GM19395 (cell line): ENCODE data around the gene AP3B2.
"Not testable (repeated sequence)": the region's sequence is repeated elsewhere in the genome, so short reads cannot be mapped to it uniquely, and the experiment has no call there.

Source experiments
- ATAC-seq: cut with Tn5 transposase; IDR thresholded peaks from one replicate; pipeline ENCODE4 v1.9.1; 2021; ENCODE audit warnings: mild to moderate bottlenecking, moderate library complexity; ENCODE audit not compliant: unreplicated experiment

Gene AP3B2

DNA sequence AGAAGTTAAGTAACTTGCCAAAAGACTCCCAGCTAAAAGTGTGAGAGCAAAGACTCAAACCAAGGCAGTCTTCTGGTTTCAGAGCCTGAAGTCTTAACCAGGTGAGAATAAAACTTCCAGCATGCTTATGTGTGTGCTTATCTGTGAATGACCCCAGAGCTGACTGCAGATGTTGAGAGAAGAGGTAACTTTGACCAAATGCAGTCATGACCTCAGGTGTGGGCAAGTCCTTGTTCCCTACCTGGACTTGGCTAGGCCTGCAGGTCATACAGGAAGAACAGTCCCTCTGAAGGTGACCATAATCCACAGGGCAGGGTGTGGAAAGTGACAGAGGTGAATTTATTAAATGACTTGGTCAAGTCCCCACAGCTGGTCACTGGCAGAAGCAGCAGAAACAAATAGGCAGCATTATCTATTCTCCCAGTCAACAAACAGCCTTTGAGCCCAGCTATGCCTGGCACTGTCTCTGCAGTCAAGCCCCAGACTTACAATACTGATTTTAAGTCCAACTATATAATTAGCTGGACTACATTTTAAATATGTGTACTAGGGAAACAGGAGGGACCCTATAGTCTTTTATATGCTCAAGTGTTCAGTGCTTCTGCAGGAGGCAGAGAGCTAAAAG, 59.5 kb downstream of the AP3B2 start:
- no peak for ATAC-seq

DNA sequence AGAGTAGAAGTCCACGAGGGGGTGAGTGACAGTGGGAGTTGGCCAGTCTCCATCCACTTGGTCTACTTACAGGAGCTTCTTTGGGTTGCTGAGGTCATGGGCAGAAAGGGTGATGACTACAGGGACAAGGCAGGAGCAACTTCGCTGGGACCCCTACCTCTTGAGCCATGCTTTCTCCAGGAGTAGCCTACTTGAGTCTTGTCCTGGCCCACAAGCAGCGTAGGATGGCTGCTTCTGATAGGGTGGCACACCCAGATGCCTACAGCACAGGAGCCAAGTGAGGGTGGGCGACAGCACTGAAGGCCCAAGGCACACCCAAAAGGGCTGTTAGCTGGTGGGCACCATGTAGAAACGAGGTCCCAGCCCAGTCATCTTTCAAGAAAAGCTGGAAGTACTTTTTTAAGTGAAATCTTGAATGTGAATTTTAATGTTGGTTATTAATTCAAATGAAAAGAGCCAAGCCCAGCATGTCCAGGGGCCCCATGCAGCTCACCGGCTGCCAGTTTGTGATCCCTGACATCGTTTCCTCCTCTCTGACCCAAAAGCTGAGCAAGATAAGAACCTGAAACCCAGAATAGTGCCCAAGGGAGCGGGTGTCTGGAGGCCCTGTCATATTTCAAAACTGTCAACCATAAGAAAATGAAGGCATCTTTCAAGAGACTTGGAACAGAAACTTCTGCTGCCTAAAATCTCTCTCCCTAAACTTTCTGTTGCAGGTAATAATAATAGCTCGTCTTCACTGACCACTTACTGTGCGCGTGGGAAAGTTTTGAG, 60.3 kb downstream of the AP3B2 start:
- ATAC-seq: no peak

DNA sequence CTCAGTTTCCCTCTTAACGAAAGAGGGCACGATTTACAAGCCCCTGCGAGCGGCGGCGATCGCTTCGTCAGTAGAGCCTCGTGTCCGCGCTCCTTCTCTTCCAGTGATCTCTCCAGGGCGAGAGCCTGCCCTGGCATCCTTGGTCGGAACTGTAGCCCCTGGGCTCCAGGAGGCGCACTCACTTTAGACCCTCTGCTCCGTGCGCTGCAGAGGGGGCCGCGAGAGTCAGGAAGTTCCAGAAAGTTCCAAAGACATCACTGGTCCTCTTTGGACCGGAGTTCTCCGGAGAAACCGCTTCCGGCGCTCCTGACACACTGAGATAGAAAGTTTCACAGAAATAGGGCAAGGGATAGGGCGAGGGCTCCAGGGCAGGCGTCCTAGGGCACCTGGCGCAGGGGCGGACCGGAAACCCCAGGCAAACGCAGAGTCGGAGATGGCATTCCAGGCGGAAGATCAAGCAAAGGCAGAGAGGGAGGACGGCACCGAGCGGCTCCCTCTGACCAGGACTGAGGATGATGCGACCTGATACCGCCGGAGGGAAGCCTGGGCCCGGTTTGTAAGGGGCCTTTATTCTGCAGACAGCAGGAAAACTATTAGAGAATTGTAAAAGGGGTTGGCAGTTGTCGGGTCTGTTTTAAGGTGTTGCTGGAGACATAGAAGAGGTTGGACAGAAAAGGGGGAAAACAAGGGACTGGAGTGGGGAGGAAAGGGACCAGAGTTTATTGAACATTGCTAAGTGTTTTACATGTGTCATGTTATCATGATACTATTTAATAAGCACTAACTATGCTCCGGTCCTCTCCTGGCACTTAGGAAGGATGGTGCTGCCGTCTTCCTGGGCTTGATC, 61.2 kb downstream of the AP3B2 start:
- no peak for ATAC-seq

DNA sequence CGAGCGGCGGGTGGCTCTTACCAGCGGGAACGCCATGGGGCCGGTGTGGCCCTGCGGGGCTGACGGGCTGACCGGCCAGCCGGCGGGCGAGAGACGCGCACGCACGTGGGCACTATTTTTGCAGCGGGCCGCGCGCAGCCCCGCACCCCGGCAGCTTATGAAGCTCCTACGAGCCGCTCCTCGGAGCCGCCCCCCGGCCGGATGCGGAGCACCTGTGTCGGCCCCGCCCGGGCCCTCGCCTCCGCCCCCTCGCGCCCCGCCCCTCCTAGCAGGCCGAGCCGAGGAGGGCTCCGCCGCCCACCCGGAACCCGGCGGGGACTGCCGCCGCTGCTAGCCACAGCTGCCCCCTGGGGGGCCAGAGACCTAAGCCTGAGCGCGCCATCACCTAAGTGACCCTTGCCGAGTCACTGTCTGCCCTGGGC, 61.8 kb downstream of the AP3B2 start:
- no peak for ATAC-seq

DNA sequence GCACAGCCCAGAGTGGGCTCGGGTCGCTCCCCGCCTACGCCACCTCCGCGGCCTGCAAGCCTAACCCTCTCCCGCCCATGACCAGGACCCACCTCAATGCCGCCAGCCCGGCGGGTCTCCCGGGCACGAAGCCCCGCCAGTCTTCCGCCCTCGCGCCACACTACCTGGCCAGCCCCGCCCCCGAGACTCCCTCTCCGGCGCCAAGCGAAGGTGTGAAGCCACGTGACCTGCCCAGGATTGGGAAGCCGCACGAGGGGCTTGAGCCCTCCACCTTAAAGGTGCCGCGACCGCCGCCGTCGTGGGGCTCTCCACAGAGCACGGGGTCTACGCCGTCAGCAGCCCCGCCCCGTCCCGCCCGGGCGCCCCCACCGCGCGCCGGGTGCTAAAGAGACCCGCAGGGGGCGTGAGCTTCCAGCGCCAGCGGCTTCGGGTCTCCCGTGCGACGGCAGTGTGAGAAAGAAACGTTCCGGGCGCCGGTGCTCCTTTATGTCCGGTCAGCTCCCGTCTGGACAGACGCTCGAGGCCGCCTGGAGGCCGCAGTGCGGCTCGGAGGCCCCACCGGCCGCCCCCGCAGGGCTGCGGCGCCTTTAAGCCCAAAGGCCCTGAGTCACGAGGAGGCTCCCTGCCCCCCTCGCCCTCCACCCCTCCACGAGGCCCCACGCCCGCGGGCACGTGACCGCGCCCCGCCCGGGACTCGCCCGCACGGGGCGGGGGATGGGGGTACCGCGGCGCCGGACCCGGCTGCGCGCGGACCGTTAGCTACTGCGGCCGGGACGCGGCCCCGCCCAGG, 62.4 kb downstream of the AP3B2 start, which contains the start of gene CPEB1:
CPEB1 (minus strand) TSS at position 319 of the 790 bp plus-strand sequence. CDS start 18,904 bp downstream, outside the sequence.
- ATAC-seq: no peak

DNA sequence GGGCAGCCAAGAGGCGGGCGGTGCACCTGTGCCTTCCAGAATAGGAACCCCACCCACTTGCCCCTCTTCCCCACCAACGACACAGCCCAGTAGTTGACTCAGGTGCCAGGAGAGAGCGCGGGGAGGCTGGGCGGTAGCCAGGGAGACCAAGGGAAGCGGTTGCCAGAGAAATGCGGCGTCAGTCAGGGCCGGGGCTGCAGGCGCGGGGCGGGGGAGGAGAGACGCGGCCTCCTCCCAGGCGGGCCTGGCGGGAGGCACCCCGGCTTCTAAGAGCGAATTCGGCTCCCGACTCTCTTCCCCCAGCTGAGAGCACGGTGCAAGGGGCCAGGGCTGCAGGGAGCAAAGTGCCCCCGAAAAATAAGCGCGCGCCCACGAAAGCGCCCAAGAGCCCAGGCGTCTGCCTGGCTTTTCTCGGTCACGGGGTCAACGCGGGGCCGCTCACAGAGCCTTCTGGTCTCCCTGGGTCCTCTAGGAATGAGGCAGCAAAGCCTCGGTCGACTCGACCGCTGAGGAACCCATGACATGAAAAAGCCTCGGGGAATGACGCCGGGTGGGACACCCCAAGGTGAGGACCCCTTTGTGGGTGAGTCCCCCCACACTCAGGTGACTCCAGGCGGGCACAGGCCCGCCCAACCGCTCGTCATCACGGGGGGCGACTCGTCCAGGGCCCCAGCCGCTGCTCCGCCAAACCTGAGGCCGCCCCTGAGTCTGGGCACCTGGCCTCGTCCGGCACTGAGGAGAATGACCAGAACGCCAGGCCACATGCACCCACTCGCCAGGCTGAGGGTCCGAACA, 63.2 kb downstream of the AP3B2 start:
- ATAC-seq: no peak

DNA sequence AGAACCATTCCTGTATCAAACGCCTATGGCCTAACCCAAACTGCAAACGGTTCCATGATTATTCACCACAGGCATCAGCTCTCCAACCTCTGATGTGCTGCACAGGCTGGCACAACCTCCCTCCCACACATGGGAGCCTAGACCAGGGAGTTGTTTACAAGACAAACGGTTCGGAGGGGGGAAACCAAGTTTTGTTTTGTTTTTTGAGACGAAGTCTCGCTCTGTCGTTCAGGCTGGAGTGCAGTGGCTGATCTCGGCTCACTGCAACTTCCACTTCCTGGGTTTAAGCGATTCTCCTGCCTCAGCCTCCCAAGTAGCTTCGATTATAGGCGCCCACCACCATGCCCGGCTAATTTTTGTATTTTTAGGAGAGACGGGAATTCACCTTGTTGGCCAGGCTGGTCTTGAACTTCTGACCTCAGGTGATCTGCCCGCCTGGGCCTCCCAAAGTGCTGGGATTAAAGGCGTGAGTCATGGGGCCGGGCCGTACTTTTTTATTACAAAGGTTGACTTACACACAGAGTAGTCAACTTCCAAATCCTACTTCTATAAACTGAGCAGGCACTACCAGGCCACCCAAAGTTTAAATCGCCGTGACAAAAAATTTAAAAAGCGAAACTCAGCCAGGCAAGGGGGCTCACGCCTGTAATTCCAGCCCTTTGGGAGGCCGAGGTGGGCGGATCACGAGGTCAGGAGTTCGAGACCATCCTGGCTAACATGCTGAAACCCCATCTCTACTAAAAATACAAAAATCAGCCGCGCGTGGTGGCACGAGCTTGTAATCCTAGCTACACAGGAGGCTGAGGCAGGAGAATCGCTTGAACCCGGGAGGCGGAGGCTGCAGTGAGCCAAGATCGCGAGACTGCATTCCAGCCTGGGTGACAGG, 64.5 kb downstream of the AP3B2 start:
- ATAC-seq: not testable (repeated sequence)

DNA sequence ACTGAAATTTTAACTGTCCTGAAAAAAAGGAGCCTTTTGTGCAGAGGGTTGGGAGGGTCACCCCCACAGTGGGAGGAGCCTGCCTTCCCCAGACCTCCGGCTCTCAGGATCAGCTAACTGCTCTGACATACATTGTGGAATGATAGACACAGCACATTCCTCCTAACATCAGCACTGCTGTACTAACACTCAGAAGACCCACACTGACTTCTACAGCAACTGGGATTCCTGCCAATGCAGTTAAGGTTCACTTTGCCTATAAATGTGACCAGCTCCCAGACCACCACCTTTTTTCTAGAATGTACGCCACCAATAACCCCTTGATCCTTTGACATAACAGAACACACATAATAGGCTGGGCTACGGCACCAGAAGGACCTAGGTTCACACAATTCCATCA, 65.7 kb downstream of the AP3B2 start:
- no peak for ATAC-seq

DNA sequence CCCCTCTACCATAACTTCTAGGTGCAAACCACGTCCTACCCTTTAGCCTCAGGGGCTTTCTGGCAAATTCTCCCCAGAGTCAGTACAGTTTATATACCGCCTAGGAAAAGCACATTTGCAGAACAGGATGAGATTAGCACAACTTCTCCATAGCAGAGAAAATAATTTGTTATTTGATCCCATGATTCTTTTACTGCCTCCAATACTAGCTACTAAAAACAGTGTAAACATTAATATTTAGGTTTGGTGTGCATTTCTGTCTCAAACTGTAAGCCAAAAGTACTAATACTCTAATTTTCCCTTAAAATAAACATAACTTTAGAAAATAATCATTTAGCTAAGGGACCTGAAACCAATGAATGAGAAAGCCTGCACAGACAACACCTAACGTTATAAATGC, 67.0 kb downstream of the AP3B2 start:
- no peak for ATAC-seq

DNA sequence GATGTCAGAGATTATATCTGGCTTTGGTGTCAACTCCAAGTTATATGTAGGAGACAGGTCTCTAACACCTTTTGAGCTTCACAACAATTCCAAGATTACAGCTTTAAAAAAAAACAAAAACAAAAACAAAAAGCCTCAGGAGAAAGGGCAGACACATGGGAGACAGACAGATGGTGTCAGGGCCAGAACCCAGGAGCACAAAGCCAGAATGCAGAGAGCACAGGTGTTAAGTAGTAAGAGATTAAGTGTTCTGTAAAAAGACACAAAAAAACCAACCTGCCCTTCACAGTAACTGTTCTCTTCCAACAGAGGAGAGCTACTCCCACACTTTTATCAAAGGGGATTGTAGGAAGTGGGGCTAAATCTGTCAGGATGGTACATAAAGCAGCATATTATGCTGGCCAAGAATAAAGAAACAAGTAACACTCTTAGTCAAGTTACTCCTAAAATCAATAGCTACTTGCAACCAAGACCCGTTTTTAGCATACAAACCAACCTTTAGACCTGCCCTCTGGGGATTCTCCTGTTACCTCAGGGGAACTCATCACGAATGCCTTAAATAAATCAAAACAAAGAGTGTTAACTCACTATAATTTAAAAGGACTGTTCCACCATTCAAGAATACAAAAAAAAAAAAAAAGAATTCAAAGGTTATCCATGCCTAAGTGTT, 68.4 kb downstream of the AP3B2 start:
- no peak for ATAC-seq

DNA sequence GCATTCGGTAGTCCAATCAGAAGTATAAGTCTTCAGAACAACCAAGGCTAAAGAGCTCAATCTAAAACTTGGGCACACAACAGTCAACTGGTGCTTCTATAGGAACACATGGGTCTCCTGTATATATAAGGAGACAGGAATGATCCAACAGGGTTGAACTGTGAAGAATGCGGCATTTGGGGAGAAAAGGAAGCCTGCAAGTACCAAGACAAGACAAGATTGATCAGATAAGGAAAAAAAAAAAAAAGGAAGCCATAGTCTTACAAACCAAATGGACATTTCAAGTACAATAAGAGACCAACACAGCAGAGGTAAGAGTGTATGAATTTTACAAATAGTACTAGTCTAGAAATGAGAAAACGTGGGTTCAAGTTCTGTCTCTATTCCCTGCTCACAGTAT, 69.0 kb downstream of the AP3B2 start:
- ATAC-seq: no peak

DNA sequence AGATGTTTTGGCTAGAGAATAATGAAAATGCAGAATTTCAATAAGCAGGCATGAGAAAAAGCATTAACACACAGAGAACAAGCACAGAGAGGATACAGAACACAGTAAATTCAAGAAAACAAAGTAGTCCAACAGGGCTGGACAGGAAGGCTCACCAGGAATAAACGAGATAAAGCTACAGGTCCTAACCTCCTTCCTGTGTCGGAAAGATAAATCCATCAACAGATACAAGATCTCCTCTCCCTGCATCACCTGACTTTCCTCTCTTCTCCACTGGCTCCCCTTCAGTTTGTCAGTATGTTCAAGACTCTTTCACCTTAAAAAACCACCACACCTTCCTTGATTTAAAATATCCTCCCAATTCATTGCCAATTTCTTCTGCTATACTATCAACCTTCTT, 73.9 kb downstream of the AP3B2 start:
- ATAC-seq: no peak

DNA sequence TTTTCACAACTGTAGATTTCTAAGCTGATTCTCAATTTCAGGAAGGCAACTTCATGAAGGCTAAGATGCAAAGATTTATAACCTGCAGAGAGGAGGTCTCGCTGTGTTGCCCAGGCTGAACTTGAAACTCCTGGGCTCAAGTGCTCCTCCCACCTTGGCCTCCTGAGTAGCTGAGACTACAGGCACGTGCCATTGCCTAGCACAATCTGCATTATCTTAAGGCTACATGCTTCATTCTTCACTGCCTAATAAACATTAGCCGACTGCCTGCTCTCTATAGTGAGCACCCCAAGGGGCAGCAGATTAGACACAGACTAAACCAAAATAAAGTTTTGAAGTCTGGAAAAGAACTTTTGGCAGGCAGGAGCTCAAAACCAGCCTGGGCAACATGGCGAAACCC, 79.6 kb downstream of the AP3B2 start:
- ATAC-seq: no peak

DNA sequence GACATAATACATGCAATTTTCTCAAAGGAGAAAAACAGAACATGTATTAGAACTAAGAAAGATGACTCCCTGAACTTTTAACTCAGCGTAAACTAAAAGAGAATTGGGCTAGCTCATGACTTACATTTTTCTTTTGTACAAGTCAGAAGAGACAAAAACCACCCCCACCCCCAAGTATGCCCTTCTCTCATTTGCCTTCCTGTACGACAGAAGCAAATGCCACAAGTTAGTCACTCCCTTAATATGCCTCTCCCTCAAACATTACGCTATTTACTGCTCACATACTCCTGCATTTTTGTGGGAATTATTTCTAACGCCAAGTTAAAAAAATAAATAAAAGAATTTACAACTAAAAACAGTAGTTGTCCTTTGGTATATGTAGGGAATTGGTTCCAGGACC, 84.5 kb downstream of the AP3B2 start:
- no peak for ATAC-seq

DNA sequence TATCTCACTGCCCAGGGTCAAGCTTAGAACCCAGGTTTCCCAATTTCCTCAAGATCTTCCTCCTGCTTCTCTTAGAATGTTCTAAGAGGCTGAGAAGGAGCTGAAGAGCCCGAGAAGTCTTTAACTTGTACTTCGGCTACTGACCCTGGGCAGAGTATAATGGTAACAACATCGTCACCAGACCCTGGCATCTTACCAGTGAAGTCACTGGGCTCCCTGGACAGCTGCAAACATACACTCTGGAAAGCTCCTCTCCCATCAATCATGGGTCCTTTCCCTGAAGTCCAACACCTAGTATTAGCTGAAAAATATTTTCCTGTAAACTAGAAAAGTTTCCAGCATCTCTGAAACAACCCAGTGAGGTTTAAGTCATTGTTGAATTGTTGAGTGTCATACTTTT, 85.2 kb downstream of the AP3B2 start:
- no peak for ATAC-seq

DNA sequence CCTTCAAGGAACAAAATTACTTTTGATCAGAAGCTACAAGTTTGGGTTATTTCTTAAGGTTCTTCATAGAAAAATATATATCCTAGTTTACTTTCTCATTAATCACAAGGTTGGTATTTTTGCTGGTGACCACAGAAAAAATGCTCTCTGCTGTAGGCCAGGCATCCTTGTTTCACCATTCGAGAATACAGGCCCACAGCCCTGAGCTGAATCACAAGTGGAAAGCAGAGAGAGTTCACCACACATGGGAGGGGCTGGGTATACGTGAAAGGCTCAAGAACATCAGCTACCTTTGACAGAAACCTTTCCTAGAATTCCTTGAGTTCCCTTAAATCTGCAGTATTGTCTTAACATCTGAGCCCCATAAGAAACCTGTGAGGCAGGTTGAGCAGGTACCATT, 85.7 kb downstream of the AP3B2 start:
- ATAC-seq: no peak

DNA sequence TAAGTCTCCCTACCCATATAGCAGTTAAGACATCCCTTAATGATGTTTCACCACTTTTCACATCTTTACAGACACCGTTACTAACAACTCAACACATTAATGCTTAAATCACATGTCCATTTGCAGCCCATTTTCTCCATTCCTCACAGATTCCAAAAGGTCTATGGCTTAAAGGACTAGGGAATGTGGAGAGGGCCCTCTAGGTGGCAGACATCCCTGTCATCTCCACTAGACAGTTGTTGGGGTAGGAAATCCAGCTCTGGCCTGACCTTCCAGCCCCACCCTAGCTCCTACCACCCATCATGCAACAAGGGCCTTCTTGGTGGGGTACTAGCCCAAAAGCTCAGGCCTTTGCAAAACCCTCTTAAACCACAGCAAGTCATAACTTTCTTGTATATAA, 87.7 kb downstream of the AP3B2 start:
- no peak for ATAC-seq

DNA sequence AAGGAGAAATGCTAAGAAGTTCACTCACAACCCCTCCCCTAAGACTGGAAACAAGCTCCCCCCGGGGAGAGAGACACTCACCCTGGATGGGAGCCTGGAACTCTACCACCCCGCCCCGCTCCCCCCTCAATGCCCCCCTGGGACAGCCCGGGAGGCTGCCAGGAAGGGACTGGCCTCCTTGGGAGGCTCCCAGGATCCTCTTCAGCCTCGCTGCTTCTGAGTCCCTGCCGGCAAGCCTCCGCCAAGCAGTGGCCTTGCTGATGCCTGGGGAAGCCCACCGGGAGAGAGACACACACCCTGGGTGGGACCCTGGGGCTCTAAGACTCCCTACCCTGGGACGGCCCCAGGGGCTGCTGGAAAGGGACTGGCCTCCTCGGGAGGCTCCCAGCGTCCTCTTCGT, 95.9 kb downstream of the AP3B2 start:
- no peak for ATAC-seq

DNA sequence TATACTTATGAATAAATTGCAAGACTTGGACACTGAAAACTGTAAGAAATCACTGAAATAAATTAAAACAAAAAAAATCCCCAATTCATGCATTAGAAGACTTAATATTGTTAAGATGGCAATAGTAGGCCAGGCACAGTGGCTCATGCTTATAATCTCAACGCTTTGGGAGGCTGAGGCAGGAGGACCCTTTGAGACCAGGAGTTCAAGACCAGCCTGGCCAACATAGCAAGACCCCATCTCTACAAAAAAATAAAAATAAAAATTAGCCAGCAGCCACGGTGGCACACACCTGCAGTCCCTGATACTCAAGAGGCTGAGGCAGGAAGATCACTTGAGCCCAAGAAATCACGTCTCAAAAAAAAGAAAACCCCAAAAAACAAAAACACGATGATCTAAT, 98.3 kb downstream of the AP3B2 start:
- ATAC-seq: no peak
